GM12878 (cell line): ENCODE data around the gene TPGS1. TPM values are rescaled to one million over a fixed set of nuclear protein-coding genes. Genes with fewer than 3 reads are reported as not detected.

Source experiments
- BRCA1 ChIP-seq: IDR thresholded peaks from 2 replicates; pipeline ENCODE4 v1.6.1; 2011; ENCODE audit warnings: low read depth, low read length, improper control_type of control experiment
- EGR1 ChIP-seq, 2 experiments: IDR thresholded peaks; 1 replicate in 1 of 2; 2 replicates in 1 of 2; pipeline ENCODE4 v1.6.1; 2011 to 2012; ENCODE audit warnings: low read depth in 2 of 2, low read length in 2 of 2, borderline replicate concordance in 1 of 2, mild to moderate bottlenecking in 1 of 2, moderate library complexity in 1 of 2
- HDAC2 ChIP-seq: fragments of 200-600 bp; sonication (generic); IDR thresholded peaks from 2 replicates; pipeline ENCODE4 v1.6.1; 2017
- IKZF1 ChIP-seq: fragments of 450-650 bp; conservative IDR thresholded peaks from 2 replicates; pipeline ENCODE4 v1.6.1; 2017; ENCODE audit warnings: antibody characterized with exemption, mild to moderate bottlenecking
- KDM1A ChIP-seq: fragments of 200-600 bp; sonication (generic); IDR thresholded peaks from 2 replicates; pipeline ENCODE4 v1.6.1; 2016; ENCODE audit warnings: borderline replicate concordance
- LARP7 ChIP-seq: fragments of 450-650 bp; IDR thresholded peaks from 2 replicates; pipeline ENCODE4 v1.6.1; 2017; ENCODE audit warnings: mild to moderate bottlenecking
- NFXL1 ChIP-seq: fragments of 450-650 bp; IDR thresholded peaks from 2 replicates; pipeline ENCODE4 v1.6.1; 2017; ENCODE audit warnings: antibody characterized with exemption, mild to moderate bottlenecking, borderline replicate concordance
- NFYB ChIP-seq: IDR thresholded peaks from 2 replicates; pipeline ENCODE4 v1.6.1; 2011; ENCODE audit warnings: low read depth, mild to moderate bottlenecking, low read length, improper control_type of control experiment, moderate library complexity; ENCODE audit not compliant: insufficient read depth
- PML ChIP-seq: IDR thresholded peaks from 2 replicates; pipeline ENCODE4 v1.6.1; 2012; ENCODE audit warnings: low read length, inconsistent platforms
- RAD51 ChIP-seq: fragments of 450-650 bp; IDR thresholded peaks from 2 replicates; pipeline ENCODE4 v1.6.1; 2016; ENCODE audit warnings: moderate library complexity, mild to moderate bottlenecking, inconsistent platforms
- RFX5 ChIP-seq: IDR thresholded peaks from 2 replicates; pipeline ENCODE4 v1.6.1; 2011; ENCODE audit warnings: low read depth, low read length, improper control_type of control experiment
- RUNX3 ChIP-seq: IDR thresholded peaks from 2 replicates; pipeline ENCODE4 v1.6.1; 2012; ENCODE audit warnings: low read length, inconsistent platforms
- SP1 ChIP-seq: IDR thresholded peaks from one replicate; pipeline ENCODE4 v1.6.1; 2011; ENCODE audit warnings: low read depth, low read length
- SREBF2 ChIP-seq: IDR thresholded peaks from 2 replicates; pipeline ENCODE4 v1.6.1; 2012; ENCODE audit warnings: mild to moderate bottlenecking, low read length
- TBL1XR1 ChIP-seq: IDR thresholded peaks from 2 replicates; pipeline ENCODE4 v1.6.1; 2012; ENCODE audit warnings: low read depth, low read length, improper control_type of control experiment
- ZNF384 ChIP-seq: IDR thresholded peaks from 2 replicates; pipeline ENCODE4 v1.6.1; 2012; ENCODE audit warnings: low read depth, mild to moderate bottlenecking, low read length, improper control_type of control experiment, borderline replicate concordance
- polyA plus RNA-seq, 11 experiments: library from polyadenylated mRNA; depleted of rRNA in 4 of 11; unstranded in 6 of 11; stranded (reverse) in 5 of 11; fragments of >200 nt; fragmentation: Nextera tagmentation in 4 of 11; fragmentation: Illumina TruSeq in 1 of 11; extraction: Ambion mirVana in 4 of 11; extraction: Trizol in 1 of 11; gene quantifications; 1 replicate in 1 of 11; 2 replicates in 10 of 11; pipeline versions ENCODE4 v1.2.1 to v1.2.3, GENCODE V29; 2011 to 2016; ENCODE audit warnings: inconsistent platforms in 2 of 11, missing spikeins in 2 of 11, low read depth in 1 of 11
- total RNA-seq, 4 experiments: library from RNA; depleted of rRNA in 3 of 4; stranded (reverse); fragments of >200 nt in 3 of 4; fragmentation: Illumina TruSeq in 1 of 4; extraction: Trizol in 1 of 4; gene quantifications; 2 replicates each; pipeline versions ENCODE4 v1.2.1 to v1.2.3, GENCODE V29; 2013 to 2021
- TF ChIP-seq, protein P1 (sequence below): fragments of 450-650 bp; IDR thresholded peaks from 2 replicates; pipeline ENCODE4 v1.6.1; 2018; ENCODE audit warnings: borderline replicate concordance, mild to moderate bottlenecking; ENCODE audit not compliant: partially characterized antibody
- TF ChIP-seq, protein P2 (sequence below): fragments of 450-650 bp; conservative IDR thresholded peaks from 2 replicates; pipeline ENCODE4 v1.6.1; 2017; ENCODE audit warnings: mild to moderate bottlenecking, moderate library complexity
- TF ChIP-seq, protein P3 (sequence below): IDR thresholded peaks from 2 replicates; pipeline ENCODE4 v1.6.1; 2011; ENCODE audit warnings: low read depth, low read length, improper control_type of control experiment, borderline replicate concordance
- TF ChIP-seq, protein P4 (sequence below): IDR thresholded peaks from 2 replicates; pipeline ENCODE4 v1.6.1; 2011; ENCODE audit warnings: mild to moderate bottlenecking, low read depth, low read length, moderate library complexity; ENCODE audit not compliant: insufficient replicate concordance
- TF ChIP-seq, protein P5 (sequence below): IDR thresholded peaks from 2 replicates; pipeline ENCODE4 v1.6.1; 2012; ENCODE audit warnings: low read depth, low read length, improper control_type of control experiment

The TPGS1 gene
- total and polyA plus RNA-seq, 10 of the 15 experiments (the other 5 are each of a cell fraction or from before 2014, with no cell fraction given): 0.24 to 24.7 (median 7.7) TPM; not detected in 2

DNA sequence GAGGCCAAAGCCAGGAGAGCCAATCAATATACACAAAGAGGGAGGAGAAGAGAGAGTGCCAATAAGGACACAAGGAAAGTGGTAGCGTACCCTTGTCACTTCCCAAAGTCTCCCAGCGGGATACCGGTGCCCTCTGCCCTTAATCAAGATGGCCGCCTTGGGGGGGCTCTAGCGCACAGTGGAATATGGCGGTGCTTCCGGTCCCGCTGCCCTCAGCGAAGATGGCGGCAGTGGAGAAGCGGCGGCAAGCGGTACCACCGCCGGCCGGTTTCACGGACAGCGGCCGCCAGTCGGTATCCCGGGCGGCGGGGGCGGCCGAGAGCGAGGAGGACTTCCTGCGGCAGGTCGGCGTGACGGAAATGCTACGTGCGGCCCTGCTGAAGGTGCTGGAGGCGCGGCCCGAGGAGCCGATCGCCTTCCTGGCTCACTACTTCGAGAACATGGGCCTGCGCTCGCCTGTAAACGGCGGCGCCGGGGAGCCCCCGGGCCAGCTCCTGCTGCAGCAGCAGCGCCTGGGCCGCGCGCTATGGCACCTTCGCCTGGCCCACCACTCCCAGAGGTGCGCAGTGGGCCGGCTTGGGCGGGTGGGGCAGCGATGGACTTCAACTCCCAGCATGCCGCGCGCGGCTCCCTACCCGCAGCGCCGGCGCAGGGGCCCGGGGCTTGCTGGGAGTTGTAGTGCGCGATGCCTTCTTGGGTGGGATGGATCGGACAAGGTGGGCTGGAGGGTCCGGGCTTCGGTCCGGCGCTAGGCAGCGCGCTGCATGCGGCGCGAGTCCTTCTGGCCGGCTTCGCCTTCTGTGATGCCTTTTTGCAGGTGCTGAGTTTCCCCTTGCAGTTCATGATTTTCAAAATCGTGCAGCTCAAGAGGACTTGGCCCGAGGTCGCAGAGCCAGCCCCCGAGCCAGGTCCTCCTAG lies at the start of gene TPGS1 (continued):
- TF ChIP-seq SREBF2 (no peak), HDAC2 (no peak), EGR1 (IDR thresholded peaks at IDR 0.05; ENCODE audit: borderline replicate concordance in 1 of 2, low read depth in 2 of 2, low read length in 2 of 2) (no peak), BRCA1 (no peak), SP1 (no peak), ZNF384 (no peak), NFYB (no peak), RUNX3 (0 out of 2 replicates have a peak, but pooled peaks have one; percentile 28), IKZF1 (peak; percentile 98), LARP7 (peak; percentile 79), TBL1XR1 (no peak), NFXL1 (no peak), RAD51 (peak; percentile 75), PML (no peak), KDM1A (no peak), RFX5 (no peak)
- TF ChIP-seq, protein P1, sequence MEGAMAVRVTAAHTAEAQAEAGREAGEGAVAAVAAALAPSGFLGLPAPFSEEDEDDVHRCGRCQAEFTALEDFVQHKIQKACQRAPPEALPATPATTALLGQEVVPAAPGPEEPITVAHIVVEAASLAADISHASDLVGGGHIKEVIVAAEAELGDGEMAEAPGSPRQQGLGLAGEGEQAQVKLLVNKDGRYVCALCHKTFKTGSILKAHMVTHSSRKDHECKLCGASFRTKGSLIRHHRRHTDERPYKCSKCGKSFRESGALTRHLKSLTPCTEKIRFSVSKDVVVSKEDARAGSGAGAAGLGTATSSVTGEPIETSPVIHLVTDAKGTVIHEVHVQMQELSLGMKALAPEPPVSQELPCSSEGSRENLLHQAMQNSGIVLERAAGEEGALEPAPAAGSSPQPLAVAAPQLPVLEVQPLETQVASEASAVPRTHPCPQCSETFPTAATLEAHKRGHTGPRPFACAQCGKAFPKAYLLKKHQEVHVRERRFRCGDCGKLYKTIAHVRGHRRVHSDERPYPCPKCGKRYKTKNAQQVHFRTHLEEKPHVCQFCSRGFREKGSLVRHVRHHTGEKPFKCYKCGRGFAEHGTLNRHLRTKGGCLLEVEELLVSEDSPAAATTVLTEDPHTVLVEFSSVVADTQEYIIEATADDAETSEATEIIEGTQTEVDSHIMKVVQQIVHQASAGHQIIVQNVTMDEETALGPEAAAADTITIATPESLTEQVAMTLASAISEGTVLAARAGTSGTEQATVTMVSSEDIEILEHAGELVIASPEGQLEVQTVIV: peak; percentile 85
- TF ChIP-seq, protein P2, sequence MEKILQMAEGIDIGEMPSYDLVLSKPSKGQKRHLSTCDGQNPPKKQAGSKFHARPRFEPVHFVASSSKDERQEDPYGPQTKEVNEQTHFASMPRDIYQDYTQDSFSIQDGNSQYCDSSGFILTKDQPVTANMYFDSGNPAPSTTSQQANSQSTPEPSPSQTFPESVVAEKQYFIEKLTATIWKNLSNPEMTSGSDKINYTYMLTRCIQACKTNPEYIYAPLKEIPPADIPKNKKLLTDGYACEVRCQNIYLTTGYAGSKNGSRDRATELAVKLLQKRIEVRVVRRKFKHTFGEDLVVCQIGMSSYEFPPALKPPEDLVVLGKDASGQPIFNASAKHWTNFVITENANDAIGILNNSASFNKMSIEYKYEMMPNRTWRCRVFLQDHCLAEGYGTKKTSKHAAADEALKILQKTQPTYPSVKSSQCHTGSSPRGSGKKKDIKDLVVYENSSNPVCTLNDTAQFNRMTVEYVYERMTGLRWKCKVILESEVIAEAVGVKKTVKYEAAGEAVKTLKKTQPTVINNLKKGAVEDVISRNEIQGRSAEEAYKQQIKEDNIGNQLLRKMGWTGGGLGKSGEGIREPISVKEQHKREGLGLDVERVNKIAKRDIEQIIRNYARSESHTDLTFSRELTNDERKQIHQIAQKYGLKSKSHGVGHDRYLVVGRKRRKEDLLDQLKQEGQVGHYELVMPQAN: peak; percentile 86
- TF ChIP-seq, protein P3, sequence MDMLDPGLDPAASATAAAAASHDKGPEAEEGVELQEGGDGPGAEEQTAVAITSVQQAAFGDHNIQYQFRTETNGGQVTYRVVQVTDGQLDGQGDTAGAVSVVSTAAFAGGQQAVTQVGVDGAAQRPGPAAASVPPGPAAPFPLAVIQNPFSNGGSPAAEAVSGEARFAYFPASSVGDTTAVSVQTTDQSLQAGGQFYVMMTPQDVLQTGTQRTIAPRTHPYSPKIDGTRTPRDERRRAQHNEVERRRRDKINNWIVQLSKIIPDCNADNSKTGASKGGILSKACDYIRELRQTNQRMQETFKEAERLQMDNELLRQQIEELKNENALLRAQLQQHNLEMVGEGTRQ: no peak
- TF ChIP-seq, protein P4, sequence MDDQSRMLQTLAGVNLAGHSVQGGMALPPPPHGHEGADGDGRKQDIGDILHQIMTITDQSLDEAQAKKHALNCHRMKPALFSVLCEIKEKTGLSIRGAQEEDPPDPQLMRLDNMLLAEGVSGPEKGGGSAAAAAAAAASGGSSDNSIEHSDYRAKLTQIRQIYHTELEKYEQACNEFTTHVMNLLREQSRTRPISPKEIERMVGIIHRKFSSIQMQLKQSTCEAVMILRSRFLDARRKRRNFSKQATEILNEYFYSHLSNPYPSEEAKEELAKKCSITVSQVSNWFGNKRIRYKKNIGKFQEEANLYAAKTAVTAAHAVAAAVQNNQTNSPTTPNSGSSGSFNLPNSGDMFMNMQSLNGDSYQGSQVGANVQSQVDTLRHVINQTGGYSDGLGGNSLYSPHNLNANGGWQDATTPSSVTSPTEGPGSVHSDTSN: peak; percentile 2
- TF ChIP-seq, protein P5, sequence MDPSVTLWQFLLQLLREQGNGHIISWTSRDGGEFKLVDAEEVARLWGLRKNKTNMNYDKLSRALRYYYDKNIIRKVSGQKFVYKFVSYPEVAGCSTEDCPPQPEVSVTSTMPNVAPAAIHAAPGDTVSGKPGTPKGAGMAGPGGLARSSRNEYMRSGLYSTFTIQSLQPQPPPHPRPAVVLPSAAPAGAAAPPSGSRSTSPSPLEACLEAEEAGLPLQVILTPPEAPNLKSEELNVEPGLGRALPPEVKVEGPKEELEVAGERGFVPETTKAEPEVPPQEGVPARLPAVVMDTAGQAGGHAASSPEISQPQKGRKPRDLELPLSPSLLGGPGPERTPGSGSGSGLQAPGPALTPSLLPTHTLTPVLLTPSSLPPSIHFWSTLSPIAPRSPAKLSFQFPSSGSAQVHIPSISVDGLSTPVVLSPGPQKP: peak; percentile 44; the same call in 1 of the 2 replicates
